SK-N-MC (cell line): ENCODE measurements around the gene GPC5.

Experiments used
- DNase-seq: peaks from one replicate; pipeline ENCODE4 v3.0.0-alpha.2; 2011; ENCODE audit warnings: low read depth, low spot score
- H3K27ac ChIP-seq: fragments of 200-600 bp; sonication (generic); 2 replicates; pipeline ENCODE4 v1.5.1; 2016; ENCODE audit warnings: mixed run types
- H3K36me3 ChIP-seq: fragments of 200-600 bp; sonication (generic); 2 replicates; pipeline ENCODE4 v1.6.1; 2017; ENCODE audit warnings: antibody characterized with exemption, low read length, mixed read lengths; ENCODE audit not compliant: insufficient read depth
- H3K4me3 ChIP-seq: fragments of 200-600 bp; sonication (generic); 2 replicates; pipeline ENCODE4 v1.5.1; 2016
- H3K9ac ChIP-seq: fragments of 200-600 bp; sonication (generic); 2 replicates; pipeline ENCODE4 v1.8.0; 2017; ENCODE audit warnings: mixed run types, mixed read lengths; ENCODE audit not compliant: insufficient read length
- H3K9me3 ChIP-seq: fragments of 200-600 bp; sonication (generic); 2 replicates; pipeline ENCODE4 v1.6.1; 2017; ENCODE audit warnings: low read depth, mild to moderate bottlenecking, antibody characterized with exemption, low read length, moderate library complexity, mixed read lengths
- EZH2 ChIP-seq: fragments of 200-600 bp; sonication (generic); IDR thresholded peaks from one replicate; pipeline ENCODE4 v1.6.1; 2017; ENCODE audit warnings: antibody characterized with exemption
- FOXP2 ChIP-seq: optimal IDR thresholded peaks from 2 replicates; pipeline ENCODE3; 2011; ENCODE audit warnings: mild to moderate bottlenecking, moderate library complexity; ENCODE audit not compliant: insufficient read depth; ENCODE audit errors: extremely low read length, control extremely low read depth
- POLR2AphosphoS5 ChIP-seq: IDR thresholded peaks from 2 replicates; pipeline ENCODE4 v1.6.1; 2012; ENCODE audit warnings: mild to moderate bottlenecking, low read depth, low read length, borderline replicate concordance

The GPC5 gene

GRCh38 chr13:92158346-92158745 is 759.9 kb downstream of the GPC5 start:
- H3K27ac ChIP-seq, result no peak overlapping the region
- TF ChIP-seq FOXP2, result no peak
- no peak for TF ChIP-seq POLR2AphosphoS5
- TF ChIP-seq EZH2, result no peak
- DNase-seq, result no peak

DNA sequence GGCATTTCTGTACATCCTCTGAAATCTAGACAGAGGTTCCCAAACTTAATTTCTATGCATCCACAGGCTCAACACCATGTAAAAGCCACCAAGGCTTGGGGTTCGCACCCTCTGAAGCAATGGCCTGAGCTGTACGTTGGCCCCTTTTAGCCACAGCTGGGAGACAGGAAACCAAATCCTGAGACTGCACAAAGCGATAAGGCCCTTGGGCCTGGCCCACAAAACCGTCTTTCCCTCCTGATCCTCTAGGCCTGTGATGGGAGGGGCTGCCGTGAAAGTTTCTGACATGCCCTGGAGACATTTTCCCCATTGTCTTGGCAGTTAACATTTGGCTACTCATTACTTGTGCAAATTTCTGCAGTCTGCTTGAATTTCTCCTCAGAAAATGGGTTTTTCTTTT is 766.4 kb downstream of the GPC5 start:
- no peak for TF ChIP-seq FOXP2
- no peak for TF ChIP-seq EZH2
- TF ChIP-seq POLR2AphosphoS5, result no peak
- DNase-seq, result no peak

More at GRCh38 chr13:92158346-92158745, 759.9 kb downstream of the GPC5 start:
- Histone ChIP-seq H3K4me3 (no peak overlapping the region), H3K9me3 (no peaks in the 10 kb centered on the region), H3K36me3 (no peaks in the 10 kb centered on the region), H3K9ac (no peak overlapping the region)

DNA sequence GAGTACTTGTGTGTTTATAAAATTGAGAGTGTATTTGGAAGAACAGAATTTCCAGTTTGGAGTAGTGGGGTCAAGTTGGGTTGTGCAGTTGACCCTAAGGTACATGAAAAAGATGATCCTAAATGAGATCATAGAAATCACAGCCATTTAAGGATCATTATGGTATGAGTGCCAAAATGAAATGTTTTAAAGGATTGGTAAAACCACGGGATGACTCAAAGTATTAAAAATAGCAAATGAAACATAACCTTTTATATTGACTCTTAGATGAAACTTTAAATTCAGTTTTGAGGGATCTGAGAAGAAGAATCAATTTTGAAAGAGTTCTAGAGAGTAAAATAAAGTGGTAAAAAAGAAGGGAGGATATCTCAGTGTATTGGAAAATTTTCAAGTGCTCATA is 773.8 kb downstream of the GPC5 start:
- Histone ChIP-seq H3K9me3 (no peaks in the 10 kb centered on the region), H3K27ac (no peak overlapping the region), H3K9ac (no peak overlapping the region), H3K4me3 (no peak overlapping the region), H3K36me3 (no peaks in the 10 kb centered on the region)
- TF ChIP-seq EZH2 (no peak), FOXP2 (no peak), POLR2AphosphoS5 (no peak)
- no peak for DNase-seq

More for the DNA sequence above, 766.4 kb downstream of the GPC5 start:
- no peaks in the 10 kb centered on the region for H3K9me3 ChIP-seq
- no peak overlapping the region for H3K27ac ChIP-seq
- H3K9ac ChIP-seq, result no peak overlapping the region
- no peak overlapping the region for H3K4me3 ChIP-seq
- H3K36me3 ChIP-seq, result no peaks in the 10 kb centered on the region

- H3K27ac ChIP-seq, result no peak overlapping the region
- no peak overlapping the region for H3K4me3 ChIP-seq
- no peak overlapping the region for H3K9ac ChIP-seq
- H3K36me3 ChIP-seq, result no peaks in the 10 kb centered on the region
- no peak for DNase-seq
- no peaks in the 10 kb centered on the region for H3K9me3 ChIP-seq
- no peak for TF ChIP-seq POLR2AphosphoS5
- no peak for TF ChIP-seq FOXP2
- no peak for TF ChIP-seq EZH2
Measured at GRCh38 chr13:92173254-92173653, 774.8 kb downstream of the GPC5 start.

GRCh38 chr13:92175330-92175729 is 776.9 kb downstream of the GPC5 start:
- no peak overlapping the region for H3K9ac ChIP-seq
- no peaks in the 10 kb centered on the region for H3K9me3 ChIP-seq
- peak; percentile 66 for DNase-seq
- no peaks in the 10 kb centered on the region for H3K36me3 ChIP-seq
- TF ChIP-seq EZH2 (no peak), POLR2AphosphoS5 (no peak), FOXP2 (no peak)
- H3K27ac ChIP-seq, result no peak overlapping the region
- no peak overlapping the region for H3K4me3 ChIP-seq

DNA sequence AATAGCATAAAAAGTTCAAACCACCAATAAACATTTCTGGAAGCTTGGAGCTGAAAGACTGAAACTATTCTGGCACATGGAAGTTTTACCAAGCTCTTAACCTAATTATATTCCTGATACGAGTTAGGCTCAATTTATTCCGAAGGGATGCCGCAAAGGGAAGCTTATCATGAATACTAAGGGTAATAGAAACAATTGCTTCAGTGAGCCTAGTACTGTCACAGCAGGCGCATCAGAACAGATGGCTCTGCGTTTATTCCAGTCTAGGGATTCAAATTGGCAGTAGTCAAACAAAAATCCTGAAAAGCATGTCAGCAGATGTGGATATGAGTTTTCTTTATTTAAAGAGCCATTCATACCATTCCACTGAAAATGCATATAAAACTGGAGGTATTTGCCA is 779.5 kb downstream of the GPC5 start:
- TF ChIP-seq POLR2AphosphoS5 (no peak), FOXP2 (no peak), EZH2 (no peak)
- no peak overlapping the region for H3K27ac ChIP-seq

DNA sequence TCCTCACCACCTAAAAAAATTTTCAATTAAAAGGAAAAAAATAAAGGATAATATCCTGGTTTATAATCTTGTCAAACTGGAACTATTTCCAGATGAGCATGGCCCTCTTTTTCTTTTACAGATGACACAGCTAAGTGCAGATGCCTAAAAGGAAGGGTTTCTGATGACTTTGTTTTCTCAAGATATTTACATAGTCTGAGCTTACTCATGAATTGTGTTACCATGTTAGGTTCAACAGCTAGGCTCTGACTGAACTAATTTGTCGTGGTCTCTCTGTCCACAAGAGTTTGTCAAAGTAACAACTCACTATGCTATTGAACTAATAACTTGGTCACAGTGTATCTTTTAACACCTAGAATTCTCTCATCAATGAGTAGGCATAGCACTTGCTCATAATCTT is 780.8 kb downstream of the GPC5 start:
- DNase-seq, result no peak
- H3K9me3 ChIP-seq, result no peaks in the 10 kb centered on the region
- TF ChIP-seq EZH2, result no peak
- TF ChIP-seq POLR2AphosphoS5, result no peak
- no peak for TF ChIP-seq FOXP2
- no peak overlapping the region for H3K27ac ChIP-seq
- no peak overlapping the region for H3K9ac ChIP-seq
- no peaks in the 10 kb centered on the region for H3K36me3 ChIP-seq
- H3K4me3 ChIP-seq, result no peak overlapping the region

More for the DNA sequence above, 779.5 kb downstream of the GPC5 start:
- DNase-seq, result no peak
- Histone ChIP-seq H3K36me3 (no peaks in the 10 kb centered on the region), H3K4me3 (no peak overlapping the region), H3K9me3 (no peaks in the 10 kb centered on the region), H3K9ac (no peak overlapping the region)

DNA sequence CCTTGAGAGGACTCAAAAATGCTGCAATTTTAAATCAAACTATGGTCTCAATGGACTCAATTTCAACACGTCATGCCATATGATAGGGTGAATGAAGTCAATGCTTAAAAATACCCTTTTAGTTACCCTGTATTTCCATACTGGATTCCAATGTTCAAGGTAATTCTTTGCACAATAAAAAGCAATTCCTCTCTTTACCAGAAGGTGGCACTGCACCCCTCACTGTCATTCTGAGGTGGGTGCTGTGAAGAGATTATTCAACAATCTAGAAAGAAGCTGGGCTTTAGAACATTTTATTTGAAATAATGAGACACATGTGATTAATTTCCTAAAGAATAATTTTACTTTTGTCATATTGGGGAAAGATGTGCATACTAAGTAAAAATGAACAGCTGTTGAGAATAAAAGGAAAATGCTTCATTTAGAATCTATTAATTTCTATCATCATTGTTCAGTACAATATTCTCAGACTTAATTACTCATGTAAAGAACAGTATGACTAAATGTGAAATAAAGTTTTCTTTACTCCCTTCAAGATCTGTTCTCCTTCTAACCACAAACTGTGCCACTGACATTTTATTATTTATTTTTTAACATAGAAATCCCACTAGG is 789.1 kb downstream of the GPC5 start:
- peak; percentile 58 for DNase-seq
- Histone ChIP-seq H3K4me3 (no peak overlapping the region), H3K9ac (no peak overlapping the region), H3K9me3 (peaks cover 8% of the 10 kb centered on the region; the same call in 1 of the 2 replicates), H3K27ac (peak overlapping the region; percentile 50; the same call in 1 of the 2 replicates), H3K36me3 (no peaks in the 10 kb centered on the region)
- TF ChIP-seq POLR2AphosphoS5 (no peak), EZH2 (no peak), FOXP2 (no peak)

DNA sequence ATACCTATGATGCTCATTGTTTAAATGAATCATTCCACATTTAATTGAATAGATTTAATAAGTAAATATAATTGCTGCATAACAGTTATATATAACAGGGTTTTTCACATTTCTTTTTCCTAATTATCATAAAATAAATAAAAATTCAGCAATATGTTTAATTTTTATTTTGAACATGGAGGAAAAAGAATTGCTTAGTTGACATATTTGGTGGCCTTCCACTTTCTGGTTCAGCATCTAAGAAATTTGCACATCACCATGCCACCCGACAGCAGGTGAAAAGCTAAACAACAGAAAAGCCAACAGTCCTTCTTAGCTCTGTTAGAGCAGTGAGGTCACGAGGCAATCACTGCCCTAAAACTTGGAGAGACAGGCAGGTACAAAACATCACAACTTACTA is 790.2 kb downstream of the GPC5 start:
- H3K27ac ChIP-seq, result no peak overlapping the region
- H3K4me3 ChIP-seq, result no peak overlapping the region
- H3K36me3 ChIP-seq, result no peaks in the 10 kb centered on the region
- DNase-seq, result no peak
- H3K9me3 ChIP-seq, result peaks cover 8% of the 10 kb centered on the region; the same call in 1 of the 2 replicates
- H3K9ac ChIP-seq, result no peak overlapping the region
- TF ChIP-seq POLR2AphosphoS5 (no peak), FOXP2 (no peak), EZH2 (no peak)
